WTC11 (cell line): Measurements from ENCODE around the gene ITCH. TPM values are rescaled to one million over a fixed set of nuclear protein-coding genes. Genes with fewer than 3 reads are reported as not detected.

Experiments used
- ATAC-seq: fragments of 200-7000 bp; cut with Tn5 transposase; 2 replicates; pipeline ENCODE4 v1.10.0; 2021; ENCODE audit warnings: mild to moderate bottlenecking, moderate library complexity
- CTCF ChIA-PET: fragments of 300-600 bp; sonication (Branson Sonifier 250); formaldehyde crosslinking; loops from one replicate; lab custom pipeline; 2021; ENCODE audit warnings: antibody characterized with exemption; lab: Charles Lee
- POLR2A ChIA-PET: fragments of 350-600 bp; sonication (Branson Sonifier 250); formaldehyde crosslinking; loops from one replicate; lab custom pipeline; 2021; ENCODE audit warnings: antibody characterized with exemption; lab: Charles Lee
- DNase-seq: peaks from one replicate; pipeline ENCODE4 v3.0.0; 2021; ENCODE audit warnings: low spot score
- H3K27ac Mint-ChIP-seq: 2 replicates; pipeline ENCODE4 v1.8.0; 2021; ENCODE audit warnings: mixed read lengths
- H3K27me3 Mint-ChIP-seq: 2 replicates; pipeline ENCODE4 v1.8.0; 2021; ENCODE audit warnings: low read depth, mild to moderate bottlenecking, moderate library complexity, mixed read lengths
- H3K36me3 Mint-ChIP-seq: 2 replicates; pipeline ENCODE4 v1.8.0; 2021; ENCODE audit warnings: mixed read lengths
- H3K4me1 Mint-ChIP-seq: 2 replicates; pipeline ENCODE4 v1.8.0; 2022; ENCODE audit warnings: mixed read lengths
- H3K4me3 Mint-ChIP-seq: 2 replicates; pipeline ENCODE4 v1.8.0; 2021; ENCODE audit warnings: mild to moderate bottlenecking, moderate library complexity, mixed read lengths
- H3K9me3 Mint-ChIP-seq: 2 replicates; pipeline ENCODE4 v1.8.0; 2021; ENCODE audit warnings: mixed read lengths
- AR ChIP-seq: fragments of 250-450 bp; sonication (Bioruptor Pico); IDR thresholded peaks from 2 replicates; pipeline ENCODE4 v1.9.0; 2021; ENCODE audit warnings: mild to moderate bottlenecking
- ATF2 ChIP-seq: sonication (generic); formaldehyde crosslinking; IDR thresholded peaks from 2 replicates; pipeline ENCODE4 v1.8.1; 2022; ENCODE audit warnings: low read depth, missing genetic modification reagents, borderline replicate concordance
- ATF3 ChIP-seq: sonication (generic); formaldehyde crosslinking; conservative IDR thresholded peaks from 2 replicates; pipeline ENCODE4 v1.8.1; 2022; ENCODE audit warnings: mild to moderate bottlenecking, missing genetic modification reagents
- ATF6 ChIP-seq: sonication (generic); formaldehyde crosslinking; IDR thresholded peaks from 2 replicates; pipeline ENCODE4 v1.8.1; 2023; ENCODE audit warnings: mild to moderate bottlenecking, missing genetic modification reagents
- E2F1 ChIP-seq: sonication (generic); formaldehyde crosslinking; IDR thresholded peaks from 2 replicates; pipeline ENCODE4 v1.8.0; 2022; ENCODE audit warnings: mild to moderate bottlenecking, missing genetic modification reagents
- E2F4 ChIP-seq: sonication (generic); formaldehyde crosslinking; IDR thresholded peaks from 2 replicates; pipeline ENCODE4 v1.8.1; 2022; ENCODE audit warnings: low read depth, mild to moderate bottlenecking, moderate library complexity, missing genetic modification reagents, borderline replicate concordance
- EMX1 ChIP-seq: fragments of 250-450 bp; sonication (Bioruptor Pico); IDR thresholded peaks from 2 replicates; pipeline ENCODE4 v1.8.0; 2021; ENCODE audit warnings: mild to moderate bottlenecking
- ESRRA ChIP-seq: sonication (generic); formaldehyde crosslinking; IDR thresholded peaks from 2 replicates; pipeline ENCODE4 v1.8.1; 2022; ENCODE audit warnings: mild to moderate bottlenecking, missing genetic modification reagents, borderline replicate concordance
- ETV6 ChIP-seq: sonication (generic); formaldehyde crosslinking; IDR thresholded peaks from 2 replicates; pipeline ENCODE4 v1.8.1; 2022; ENCODE audit warnings: mild to moderate bottlenecking, missing genetic modification reagents
- GABPB1 ChIP-seq: sonication (generic); formaldehyde crosslinking; IDR thresholded peaks from 2 replicates; pipeline ENCODE4 v1.8.1; 2023; ENCODE audit warnings: mild to moderate bottlenecking, missing genetic modification reagents
- GTF2I ChIP-seq: fragments of 250-450 bp; sonication (Bioruptor Pico); conservative IDR thresholded peaks from 2 replicates; pipeline ENCODE4 v1.4.0; 2021; ENCODE audit warnings: mild to moderate bottlenecking
- MXD4 ChIP-seq: fragments of 250-450 bp; sonication (Bioruptor Pico); IDR thresholded peaks from 2 replicates; pipeline ENCODE4 v1.8.0; 2021; ENCODE audit warnings: mild to moderate bottlenecking, moderate library complexity, borderline replicate concordance
- NFATC4 ChIP-seq: fragments of 250-450 bp; sonication (Bioruptor Pico); IDR thresholded peaks from 2 replicates; pipeline ENCODE4 v1.9.0; 2021; ENCODE audit warnings: mild to moderate bottlenecking
- NFYB ChIP-seq: sonication (generic); formaldehyde crosslinking; conservative IDR thresholded peaks from 2 replicates; pipeline ENCODE4 v1.8.0; 2022; ENCODE audit warnings: low read depth, missing genetic modification reagents
- NR3C1 ChIP-seq: sonication (generic); formaldehyde crosslinking; conservative IDR thresholded peaks from 2 replicates; pipeline ENCODE4 v1.8.1; 2023; ENCODE audit warnings: low read depth, mild to moderate bottlenecking, missing genetic modification reagents
- OVOL2 ChIP-seq: fragments of 250-450 bp; sonication (Bioruptor Pico); IDR thresholded peaks from 2 replicates; pipeline ENCODE4 v1.9.0; 2021; ENCODE audit warnings: mild to moderate bottlenecking, borderline replicate concordance
- PREB ChIP-seq: sonication (generic); formaldehyde crosslinking; IDR thresholded peaks from 2 replicates; pipeline ENCODE4 v1.8.1; 2022; ENCODE audit warnings: mild to moderate bottlenecking, missing genetic modification reagents, moderate library complexity, borderline replicate concordance
- SMAD4 ChIP-seq: sonication (generic); formaldehyde crosslinking; IDR thresholded peaks from 2 replicates; pipeline ENCODE4 v1.8.0; 2022; ENCODE audit warnings: mild to moderate bottlenecking, missing genetic modification reagents
- SP1 ChIP-seq: sonication (generic); formaldehyde crosslinking; conservative IDR thresholded peaks from 2 replicates; pipeline ENCODE4 v1.8.1; 2022; ENCODE audit warnings: missing genetic modification reagents
- ZNF416 ChIP-seq: fragments of 250-450 bp; sonication (Bioruptor Pico); IDR thresholded peaks from 2 replicates; pipeline ENCODE4 v1.9.0; 2021; ENCODE audit warnings: mild to moderate bottlenecking, inconsistent platforms
- ZNF512 ChIP-seq: sonication (generic); formaldehyde crosslinking; IDR thresholded peaks from 2 replicates; pipeline ENCODE4 v1.8.1; 2022; ENCODE audit warnings: missing genetic modification reagents, borderline replicate concordance
- ZNF671 ChIP-seq: fragments of 250-450 bp; sonication (Bioruptor Pico); IDR thresholded peaks from 2 replicates; pipeline ENCODE4 v1.8.0; 2021; ENCODE audit warnings: mild to moderate bottlenecking
- total RNA-seq: library from RNA; stranded (reverse); gene quantifications from 3 replicates; pipeline ENCODE4 v1.2.3, GENCODE V29; 2021

Gene ITCH
- total RNA-seq, 1 experiment from 2014 or later, result 35.8 TPM

- TF ChIP-seq ATF6 (CRISPR knock-in tag), result no peak
- no peak for TF ChIP-seq ETV6 (CRISPR knock-in tag)
- no peak for TF ChIP-seq NR3C1 (CRISPR knock-in tag)
- TF ChIP-seq, all 79 proteins: peak for 0
Measured at GRCh38 chr20:34511891-34512265, 148.8 kb downstream of the ITCH start (continued).

GRCh38 chr20:34512266-34512954 is 149.3 kb downstream of the ITCH start:
- TF ChIP-seq SP1 (CRISPR knock-in tag) (no peak), EMX1 (CRISPR knock-in tag) (no peak), ZNF512 (no peak), ATF2 (CRISPR knock-in tag) (no peak), GABPB1 (CRISPR knock-in tag) (0 out of 2 replicates have a peak, but pooled peaks have one; percentile 26), OVOL2 (CRISPR knock-in tag) (no peak), NFYB (no peak), SMAD4 (CRISPR knock-in tag) (no peak)
- ChIA-PET POLR2A (no interaction called here), CTCF (no interaction called here)
- H3K4me1 Mint-ChIP-seq, result peaks cover 11% of the 10 kb centered on the region
- H3K9me3 Mint-ChIP-seq, result no peaks in the 10 kb centered on the region
- H3K27ac Mint-ChIP-seq, result peak overlapping the region; percentile 84
- no peaks in the 10 kb centered on the region for H3K27me3 Mint-ChIP-seq
- H3K36me3 Mint-ChIP-seq, result peaks cover 11% of the 10 kb centered on the region
- no peak for ATAC-seq
- no peak overlapping the region for H3K4me3 Mint-ChIP-seq
- no peak for DNase-seq

GRCh38 chr20:34512955-34513419 is 149.9 kb downstream of the ITCH start:
- Mint-ChIP-seq H3K4me3 (no peak overlapping the region), H3K4me1 (peaks cover 14% of the 10 kb centered on the region)
- TF ChIP-seq ATF3 (CRISPR knock-in tag) (no peak), ZNF416 (CRISPR knock-in tag) (no peak), MXD4 (CRISPR knock-in tag) (no peak), E2F1 (CRISPR knock-in tag) (no peak), PREB (CRISPR knock-in tag) (no peak), E2F4 (CRISPR knock-in tag) (no peak), AR (no peak), GTF2I (no peak), ESRRA (CRISPR knock-in tag) (no peak), NFATC4 (CRISPR knock-in tag) (no peak), ZNF671 (no peak)

More at GRCh38 chr20:34512955-34513419, 149.9 kb downstream of the ITCH start:
- Mint-ChIP-seq H3K36me3 (peaks cover 6% of the 10 kb centered on the region), H3K27ac (no peak overlapping the region), H3K9me3 (no peaks in the 10 kb centered on the region), H3K27me3 (no peaks in the 10 kb centered on the region)
- no peak for DNase-seq
- ChIA-PET POLR2A (no interaction called here), CTCF (no interaction called here)
- no peak for ATAC-seq
